Transverse colon (tissue), 4 donors: ENCODE data around the gene AHSA1.

Experiments used
- EP300 ChIP-seq: sonication (generic); formaldehyde crosslinking; IDR thresholded peaks from one replicate; pipeline ENCODE4 v1.6.1; 2017; ENCODE audit warnings: antibody characterized with exemption, low read depth
- POLR2A ChIP-seq: fragments of 450-650 bp; IDR thresholded peaks from one replicate; pipeline ENCODE4 v1.6.1; 2016; ENCODE audit warnings: antibody characterized with exemption, mild to moderate bottlenecking, moderate library complexity
- POLR2AphosphoS5 ChIP-seq, 3 donors: sonication (generic); formaldehyde crosslinking; IDR thresholded peaks; one replicate each; pipeline ENCODE4 v1.6.1; 2016; ENCODE audit warnings: antibody characterized with exemption in 3 of 3
- TF ChIP-seq, protein P1 (sequence below), 5 experiments: fragments of 200-600 bp in 3 of 5; fragments of 450-650 bp in 2 of 5; sonication (generic) in 3 of 5; IDR thresholded peaks; 1 replicate in 2 of 5; 2 replicates in 3 of 5; pipeline ENCODE4 v1.5.1; 2016 to 2017; ENCODE audit warnings: antibody characterized with exemption in 5 of 5, inconsistent platforms in 3 of 5, mild to moderate bottlenecking in 2 of 5, moderate library complexity in 1 of 5

DNA sequence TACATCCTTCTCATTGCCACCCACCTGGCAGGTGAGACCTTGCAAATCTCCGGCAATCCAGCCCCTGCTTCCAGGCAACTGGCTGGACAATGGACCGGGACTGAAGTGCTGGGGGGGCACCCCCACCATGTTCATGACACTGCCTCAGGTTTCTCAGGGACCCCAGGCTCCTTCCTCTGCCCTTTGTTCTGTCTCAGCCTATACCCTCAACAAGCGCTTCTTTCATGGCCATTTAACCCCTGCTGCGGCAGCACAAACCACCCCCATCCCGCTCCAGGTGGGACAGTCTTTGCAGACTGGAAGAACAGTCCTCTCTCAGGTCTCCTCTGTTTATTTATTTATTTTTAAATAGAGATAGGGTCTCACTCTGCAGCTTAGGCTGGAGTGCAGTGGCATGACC is 33.2 kb downstream of the AHSA1 start:
- TF ChIP-seq POLR2A = no peak
- TF ChIP-seq, protein P1, sequence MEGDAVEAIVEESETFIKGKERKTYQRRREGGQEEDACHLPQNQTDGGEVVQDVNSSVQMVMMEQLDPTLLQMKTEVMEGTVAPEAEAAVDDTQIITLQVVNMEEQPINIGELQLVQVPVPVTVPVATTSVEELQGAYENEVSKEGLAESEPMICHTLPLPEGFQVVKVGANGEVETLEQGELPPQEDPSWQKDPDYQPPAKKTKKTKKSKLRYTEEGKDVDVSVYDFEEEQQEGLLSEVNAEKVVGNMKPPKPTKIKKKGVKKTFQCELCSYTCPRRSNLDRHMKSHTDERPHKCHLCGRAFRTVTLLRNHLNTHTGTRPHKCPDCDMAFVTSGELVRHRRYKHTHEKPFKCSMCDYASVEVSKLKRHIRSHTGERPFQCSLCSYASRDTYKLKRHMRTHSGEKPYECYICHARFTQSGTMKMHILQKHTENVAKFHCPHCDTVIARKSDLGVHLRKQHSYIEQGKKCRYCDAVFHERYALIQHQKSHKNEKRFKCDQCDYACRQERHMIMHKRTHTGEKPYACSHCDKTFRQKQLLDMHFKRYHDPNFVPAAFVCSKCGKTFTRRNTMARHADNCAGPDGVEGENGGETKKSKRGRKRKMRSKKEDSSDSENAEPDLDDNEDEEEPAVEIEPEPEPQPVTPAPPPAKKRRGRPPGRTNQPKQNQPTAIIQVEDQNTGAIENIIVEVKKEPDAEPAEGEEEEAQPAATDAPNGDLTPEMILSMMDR (IDR thresholded peaks at IDR 0.05) = no peak
- no peak for TF ChIP-seq POLR2AphosphoS5 (IDR thresholded peaks at IDR 0.05)
- no peak for TF ChIP-seq EP300
